IPS-NIHi7 (cell line): ENCODE measurements around the gene TCF4.
"Not testable (repeated sequence)": the region's sequence is repeated elsewhere in the genome, so short reads cannot be mapped to it uniquely, and the experiment has no call there.

Source experiments
- DNase-seq: peaks from one replicate; pipeline ENCODE4 v3.0.0; 2012; ENCODE audit warnings: mixed read lengths; ENCODE audit errors: extremely low spot score

TCF4 gene

DNA sequence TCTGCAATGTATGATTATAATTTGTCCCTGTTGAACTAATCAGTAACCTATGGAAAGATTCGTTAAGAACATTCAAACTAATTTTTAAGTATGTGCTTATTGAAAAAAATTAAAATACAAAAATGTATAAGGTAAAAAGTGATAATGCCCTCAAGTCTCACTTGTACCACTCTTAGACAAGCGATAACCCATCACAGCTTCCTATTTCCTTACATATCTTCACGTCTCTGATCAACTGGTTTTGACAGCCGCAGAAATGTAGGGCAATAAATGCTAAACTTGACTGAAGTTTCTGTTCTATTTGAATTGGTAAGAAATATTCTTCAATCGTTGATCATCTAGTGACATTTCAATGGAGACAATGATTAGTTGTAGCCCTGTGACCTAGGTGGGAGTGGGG lies 112.5 kb downstream of the TCF4 start:
- no peak for DNase-seq

DNA sequence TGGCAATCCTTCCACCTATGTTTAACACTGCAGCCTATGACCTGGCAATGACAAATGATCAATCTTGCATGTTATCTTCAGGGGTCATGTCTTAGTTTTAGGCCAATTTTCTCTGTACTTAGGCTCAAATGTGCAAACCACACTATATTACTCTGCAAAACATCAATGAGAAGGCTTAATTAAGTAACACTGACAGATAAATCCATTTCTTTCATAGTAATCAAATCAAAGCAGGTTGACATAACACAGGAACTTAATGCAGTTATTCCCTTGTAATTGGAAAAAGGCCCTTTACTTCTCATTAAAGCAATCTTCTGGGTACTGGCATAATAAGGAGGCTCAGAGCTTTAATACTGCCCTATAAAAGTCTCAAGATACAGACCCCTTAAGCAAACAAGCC lies 114.4 kb downstream of the TCF4 start:
- no peak for DNase-seq

DNA sequence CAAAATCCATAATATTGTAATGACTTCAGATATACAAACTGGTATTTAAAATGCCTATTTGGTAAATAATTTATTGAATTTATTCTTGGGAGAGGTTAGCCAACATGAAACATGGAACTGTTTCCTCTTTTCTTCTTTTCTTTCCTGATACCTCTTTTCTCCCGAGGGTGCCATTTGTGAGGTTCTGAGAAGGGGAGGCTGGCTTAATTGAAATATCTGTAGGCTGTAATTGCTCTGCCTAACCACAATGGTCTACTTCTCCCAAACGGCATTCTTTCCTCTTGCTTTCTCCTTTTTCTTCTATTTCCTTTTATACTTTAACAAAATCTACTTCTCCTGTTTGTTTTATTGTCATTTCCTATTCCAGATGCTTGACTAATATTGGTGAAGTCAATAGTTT lies 114.9 kb downstream of the TCF4 start:
- no peak for DNase-seq

DNA sequence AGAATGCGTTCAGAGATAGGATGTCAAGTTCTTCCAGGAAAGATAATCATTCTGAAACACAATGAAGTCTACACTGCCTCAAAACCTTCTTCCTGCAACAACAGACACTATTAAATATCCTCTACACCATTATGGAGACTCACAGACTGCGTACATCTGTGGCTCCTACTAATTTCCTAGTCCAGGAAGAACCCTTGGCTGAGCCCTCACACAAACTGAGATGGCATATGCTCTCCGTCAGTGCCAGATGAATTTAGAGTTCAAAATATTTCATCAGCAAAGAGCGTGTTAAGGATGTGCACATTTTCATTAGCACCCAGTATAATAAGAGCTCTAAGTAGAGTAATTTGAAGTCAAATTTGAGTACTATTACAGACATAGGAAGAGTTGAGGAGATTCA lies 117.2 kb downstream of the TCF4 start:
- no peak for DNase-seq

DNA sequence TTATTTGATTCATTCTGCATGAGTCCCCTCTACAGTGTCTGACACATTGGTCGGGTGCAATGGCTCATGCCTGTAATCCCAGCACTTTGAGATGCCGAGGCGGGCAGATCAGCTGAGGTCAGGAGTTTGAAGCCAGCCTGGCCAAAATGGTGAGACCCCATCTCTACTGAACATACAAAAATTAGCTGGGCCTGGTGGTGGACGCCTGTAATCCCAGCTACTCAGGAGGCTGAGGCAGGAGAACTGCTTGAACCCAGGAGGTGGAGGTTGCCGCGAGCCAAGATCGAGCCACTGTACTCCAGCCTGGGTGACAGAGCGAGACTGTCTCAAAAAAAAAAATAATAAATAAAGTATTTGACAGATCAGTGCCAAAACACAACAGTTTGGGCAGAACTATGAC lies 118.9 kb downstream of the TCF4 start:
- DNase-seq, result not testable (repeated sequence)

DNA sequence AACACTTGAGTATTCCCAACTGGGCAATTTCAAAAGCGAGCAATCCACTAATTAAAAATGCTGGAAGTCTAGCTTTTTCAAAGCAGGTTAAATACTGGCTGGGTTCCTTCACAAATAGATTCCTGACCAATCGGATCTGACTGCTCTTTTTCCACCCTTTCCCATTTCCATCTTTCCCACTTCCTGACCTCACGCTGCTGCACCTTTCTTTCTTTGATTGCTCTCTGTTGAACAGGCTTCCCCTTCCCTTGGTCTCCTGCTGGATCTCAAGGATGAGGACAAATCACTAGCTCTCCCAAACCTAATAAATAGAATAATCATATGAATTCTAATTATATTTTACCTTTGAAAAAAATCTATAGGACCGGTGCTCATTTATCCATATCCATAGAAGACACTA lies 121.2 kb downstream of the TCF4 start:
- no peak for DNase-seq

DNA sequence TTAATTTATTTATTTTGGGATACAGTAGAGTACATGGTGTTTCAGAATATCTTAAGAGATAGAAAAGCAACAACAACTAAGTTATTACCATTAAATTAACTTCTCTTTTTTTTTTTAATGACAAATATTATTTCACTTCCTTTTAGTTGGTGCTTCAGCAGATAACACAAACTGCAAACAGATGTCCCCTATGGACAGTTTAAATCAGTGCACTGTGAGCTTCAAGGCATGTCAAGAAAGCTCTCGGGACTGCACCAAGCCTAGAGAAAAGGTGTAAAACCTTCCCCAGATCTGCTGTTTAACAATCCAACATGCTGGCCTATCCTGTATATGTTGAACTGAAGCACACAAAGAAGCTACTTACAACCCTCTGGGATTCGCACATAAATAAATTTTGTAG lies 122.7 kb downstream of the TCF4 start:
- DNase-seq, result no peak

DNA sequence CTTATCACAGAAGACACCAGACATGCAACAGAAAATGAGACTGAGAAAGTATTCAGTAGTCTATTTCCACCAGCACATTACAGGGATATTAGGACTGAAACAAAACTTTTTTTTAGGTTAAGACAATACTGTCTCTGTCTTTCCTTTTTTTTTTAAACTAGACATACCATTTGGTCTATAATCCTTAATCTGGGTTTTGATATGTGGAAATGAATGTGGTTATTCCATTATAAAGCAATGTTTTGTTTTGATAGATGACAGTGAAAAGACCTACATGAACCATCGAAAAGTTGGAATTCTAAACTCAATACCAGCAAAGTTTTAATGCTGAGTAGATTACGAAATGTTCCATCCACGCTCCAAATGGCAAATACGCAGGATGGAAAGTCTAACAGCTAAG lies 123.4 kb downstream of the TCF4 start:
- no peak for DNase-seq

DNA sequence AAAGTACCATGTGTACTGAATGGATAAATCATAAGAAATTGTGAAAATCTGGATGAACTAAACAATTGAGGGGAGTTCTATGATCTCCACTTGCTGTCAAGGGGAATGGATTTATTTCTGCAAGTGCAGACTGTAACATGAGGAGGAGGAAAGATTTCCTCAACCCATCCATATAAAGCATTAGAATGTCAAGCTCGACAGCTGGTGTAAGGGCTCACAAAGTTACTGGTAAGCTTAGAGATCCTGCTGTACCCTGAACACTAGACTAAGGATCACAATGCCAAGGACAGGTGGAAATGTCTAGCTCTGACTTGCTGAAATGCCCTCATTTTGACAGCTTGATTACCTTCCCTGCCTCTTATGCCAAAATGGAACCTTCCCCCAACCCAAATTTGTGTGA lies 125.3 kb downstream of the TCF4 start:
- no peak for DNase-seq

DNA sequence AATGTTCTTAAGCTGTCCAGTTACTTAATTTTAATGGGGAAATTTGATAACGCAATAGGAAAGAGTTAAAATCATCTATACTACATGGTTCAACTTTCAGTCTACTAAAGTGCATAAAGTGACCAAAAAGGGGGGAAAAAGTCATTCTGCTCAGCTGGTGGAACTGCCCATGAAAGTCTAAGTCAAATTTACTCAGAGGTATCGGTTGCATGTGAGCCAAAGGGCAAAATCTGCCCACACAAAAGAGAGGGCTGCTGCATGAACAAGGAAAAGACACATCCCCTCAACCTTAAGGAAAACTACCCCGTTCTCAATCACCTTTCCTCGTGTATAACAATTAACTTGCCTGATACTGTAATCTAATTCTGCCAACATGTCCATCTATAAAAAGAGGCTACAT lies 126.1 kb downstream of the TCF4 start:
- no peak for DNase-seq

DNA sequence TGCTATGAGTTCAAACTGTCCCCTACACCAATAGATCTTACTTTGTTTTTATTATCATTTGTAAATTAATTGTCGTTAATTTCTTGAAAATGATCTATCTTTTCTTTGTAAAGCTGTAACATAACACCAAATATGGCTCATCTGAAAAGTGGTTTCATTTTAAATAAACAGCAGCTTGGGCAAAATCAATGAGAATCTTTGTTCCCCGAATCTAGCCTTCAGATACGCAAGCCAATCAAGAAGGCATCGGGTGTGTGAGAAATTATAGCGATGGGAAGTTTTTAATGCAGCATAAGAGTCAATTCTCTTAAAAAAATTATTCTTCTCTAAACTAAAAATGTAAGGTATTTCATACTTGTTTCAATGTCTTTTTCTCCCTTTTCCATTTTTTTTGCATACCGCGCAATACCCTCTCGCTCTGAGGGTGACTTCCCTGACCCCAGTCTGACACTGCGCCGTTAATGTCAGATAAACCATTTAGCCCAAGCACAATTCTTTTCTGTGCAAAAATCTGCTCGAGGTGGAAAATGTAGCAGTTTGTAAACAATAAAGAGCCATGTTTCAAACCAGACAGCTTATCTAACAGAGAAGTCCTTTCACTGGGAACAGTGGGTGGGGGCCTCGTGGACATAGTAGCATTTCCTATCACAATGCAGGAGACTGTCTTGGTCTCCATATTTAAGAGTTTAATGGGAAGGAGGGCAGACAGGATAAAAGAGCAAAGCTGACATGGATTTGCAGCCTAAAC lies 129.4 kb downstream of the TCF4 start:
- no peak for DNase-seq

DNA sequence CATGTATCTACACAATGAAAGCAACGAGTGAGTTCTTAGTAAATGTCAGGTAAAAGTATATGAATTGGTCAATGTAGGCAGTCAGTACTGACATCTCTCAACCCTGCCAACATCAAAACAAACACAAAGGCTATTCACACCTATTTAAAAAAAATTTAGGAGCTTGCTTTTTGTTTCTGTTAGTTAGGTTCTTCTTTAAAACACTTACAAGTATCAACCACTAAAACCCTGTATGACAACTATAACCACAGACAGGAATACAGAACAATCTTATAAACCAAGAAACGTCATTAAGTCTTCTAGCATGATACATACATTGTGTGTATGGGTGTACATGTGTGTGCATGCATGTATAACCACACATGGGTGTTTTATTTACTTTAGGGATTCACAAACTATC lies 131.0 kb downstream of the TCF4 start:
- no peak for DNase-seq

DNA sequence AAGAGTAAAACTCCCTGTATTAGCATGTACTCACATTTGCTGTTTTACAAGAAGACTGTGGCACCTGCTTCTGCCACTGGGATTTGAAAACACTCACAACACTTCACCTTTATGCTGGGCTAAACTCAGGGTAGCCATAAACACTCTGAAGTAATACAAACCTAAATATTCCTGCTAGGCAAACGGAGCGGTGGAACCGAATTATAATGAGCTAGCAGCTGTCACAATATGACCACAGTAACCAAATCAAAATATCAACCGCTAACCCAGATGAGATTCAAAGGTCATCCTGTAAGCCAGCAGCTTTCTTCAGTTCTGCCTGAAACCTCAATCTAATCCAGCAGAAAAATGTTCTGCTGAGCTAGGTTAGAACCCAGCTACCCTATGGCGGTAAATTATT lies 132.1 kb downstream of the TCF4 start:
- no peak for DNase-seq

DNA sequence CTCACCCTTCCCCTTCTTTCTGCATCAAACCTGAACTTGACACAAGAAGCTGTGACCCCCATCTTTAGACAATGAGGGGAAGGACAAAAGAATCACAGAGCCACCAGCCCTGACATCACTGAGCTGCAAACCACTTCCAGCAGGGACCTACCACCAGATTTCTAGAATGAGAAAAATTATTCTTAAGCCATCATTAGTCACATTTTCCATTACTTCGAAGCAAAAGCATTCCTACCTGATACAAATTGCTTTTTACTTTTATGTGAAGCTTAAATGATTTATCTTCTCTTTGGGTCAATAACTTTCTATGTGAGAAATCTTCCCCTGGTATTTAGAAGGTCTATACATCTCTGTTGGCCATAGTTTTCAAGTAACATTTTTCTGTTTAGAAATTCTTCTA lies 134.8 kb downstream of the TCF4 start:
- DNase-seq, result no peak

DNA sequence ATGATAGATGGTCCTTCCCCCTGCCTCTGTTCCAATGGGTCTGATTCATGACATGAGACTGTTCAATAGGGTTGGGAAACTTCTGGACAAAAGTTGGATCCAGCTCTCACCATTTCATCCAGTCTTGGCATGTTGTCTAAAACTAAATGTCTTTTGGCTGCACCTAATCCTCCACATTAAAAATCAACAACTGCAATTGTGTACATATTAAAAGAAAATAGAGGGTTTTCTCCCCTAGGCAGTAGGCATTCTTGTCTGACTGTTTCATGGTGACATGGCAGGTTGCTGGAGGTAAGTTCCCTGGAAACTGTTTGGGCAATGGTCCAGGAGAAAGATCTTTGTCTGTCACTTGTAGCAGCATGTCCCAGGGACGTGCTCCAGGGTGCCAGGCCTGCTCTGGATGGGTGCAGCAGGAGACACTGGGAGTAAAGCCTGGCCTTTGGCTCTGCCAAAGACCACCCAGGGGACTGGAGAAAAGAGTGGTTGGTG lies 135.8 kb downstream of the TCF4 start:
- no peak for DNase-seq

DNA sequence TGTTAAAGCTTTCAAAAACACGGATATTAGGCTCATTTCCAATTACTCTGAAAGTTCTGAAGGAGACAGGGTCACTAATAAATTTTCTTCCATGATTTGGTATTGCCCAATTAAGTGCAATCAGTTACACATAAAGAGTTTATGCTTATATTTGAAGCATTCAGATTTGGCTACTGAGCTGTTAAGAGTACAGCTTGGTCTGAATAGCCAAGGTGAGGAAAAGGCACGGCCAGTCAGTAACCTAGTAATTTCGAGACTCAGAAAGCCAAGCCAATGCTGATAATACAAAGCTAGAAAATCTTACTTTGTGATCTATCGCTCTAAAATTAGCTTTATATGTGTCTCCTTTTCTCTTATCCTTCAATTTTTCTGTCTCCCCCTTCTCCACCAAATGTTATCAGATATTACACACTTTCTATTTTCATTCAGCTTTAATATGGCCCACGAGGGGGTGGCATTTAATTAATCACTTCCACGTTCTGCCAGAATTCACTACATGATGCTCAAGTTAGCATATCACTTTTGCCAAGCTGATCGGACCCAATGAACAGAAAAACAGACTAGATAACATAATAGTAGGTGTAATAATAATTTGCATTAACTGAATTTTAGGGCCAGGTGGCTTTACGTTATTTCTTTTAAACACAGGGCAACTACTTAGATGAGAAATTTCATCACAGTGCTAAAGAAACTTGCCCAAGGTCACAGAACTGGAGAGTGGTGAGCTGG lies 138.4 kb downstream of the TCF4 start:
- no peak for DNase-seq

DNA sequence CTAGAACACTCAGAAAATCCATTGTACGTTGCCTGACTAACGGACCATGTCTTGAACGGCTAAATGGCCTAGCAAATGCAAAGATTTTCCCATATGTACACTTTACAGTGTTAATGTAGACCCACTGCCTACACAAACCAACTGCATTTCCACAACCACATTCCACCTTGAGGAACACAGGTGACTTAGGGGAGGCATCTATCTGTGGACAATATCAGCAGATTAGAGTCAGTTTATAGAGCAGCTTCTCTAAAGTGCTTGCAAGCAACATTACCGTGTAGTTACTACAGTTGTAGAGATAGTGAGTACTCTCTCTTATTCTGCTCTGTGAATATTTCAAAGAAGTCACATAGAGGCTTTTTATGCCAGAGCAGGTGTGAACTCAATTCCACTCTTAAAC lies 139.6 kb downstream of the TCF4 start:
- DNase-seq, result no peak

DNA sequence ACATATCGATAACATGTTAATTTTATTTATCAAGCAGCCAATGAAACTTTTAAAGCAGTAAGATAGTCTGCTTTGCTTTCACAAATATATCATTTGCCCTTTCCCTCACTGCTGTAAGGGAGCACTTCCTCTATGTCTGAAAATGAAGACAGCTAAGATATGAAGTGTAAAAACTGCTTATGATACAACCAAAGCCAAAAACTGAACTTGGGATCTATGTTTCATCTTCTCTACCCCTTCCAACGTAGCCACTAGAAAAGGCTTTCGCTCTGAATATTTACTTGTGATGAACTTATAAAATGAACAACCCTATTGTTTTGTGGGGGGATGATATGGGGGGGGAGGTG lies 140.3 kb downstream of the TCF4 start:
- DNase-seq, result no peak

DNA sequence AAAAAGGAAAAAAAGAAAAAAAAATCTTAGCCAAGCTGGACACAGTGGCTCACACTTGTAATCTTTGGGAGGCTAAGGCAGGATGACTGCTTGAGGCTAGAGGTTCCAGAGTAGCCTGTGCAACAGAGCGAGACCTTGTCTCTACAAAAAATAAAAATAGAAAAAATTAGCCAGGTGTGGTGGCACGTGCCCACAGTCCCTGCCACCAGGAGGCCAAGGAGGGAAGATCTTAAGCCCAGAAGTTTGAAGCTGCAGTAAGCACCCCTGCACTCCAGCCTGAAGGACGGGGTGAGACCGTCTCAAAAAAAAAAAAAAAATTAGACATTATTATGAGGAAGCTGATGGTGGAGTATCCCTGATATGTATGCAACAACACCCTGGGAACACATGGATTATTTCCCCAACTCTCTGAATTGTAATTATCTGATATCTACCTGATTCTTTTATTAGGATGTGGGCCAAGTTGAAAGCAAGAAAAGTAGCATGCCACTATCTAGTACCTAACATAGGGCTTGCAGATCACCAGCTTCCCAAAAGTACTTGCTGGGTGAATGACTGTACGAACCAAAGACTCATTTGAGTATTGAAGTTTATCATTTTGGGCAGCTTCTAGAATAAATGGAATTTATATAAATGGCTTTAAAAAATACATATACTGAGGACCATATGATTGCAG lies 140.9 kb downstream of the TCF4 start:
- DNase-seq, result no peak

DNA sequence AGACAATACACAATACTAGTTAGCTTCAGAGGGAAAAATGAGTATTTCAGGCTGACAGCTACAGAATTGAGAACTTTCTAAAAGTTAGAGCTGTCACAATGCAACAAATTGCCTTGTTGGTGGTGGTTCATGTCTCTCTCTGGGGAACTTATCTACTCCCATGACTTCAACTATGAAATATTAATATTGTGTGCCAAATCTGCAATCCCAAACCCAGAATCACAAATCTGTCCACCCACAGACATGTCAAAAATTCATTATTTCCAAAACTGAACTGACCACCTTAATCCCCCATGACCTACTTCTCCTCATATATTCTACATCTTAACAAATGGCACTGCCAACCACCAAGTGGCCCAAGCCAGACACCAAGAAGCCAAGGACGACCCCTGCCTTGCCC lies 143.5 kb downstream of the TCF4 start:
- no peak for DNase-seq

DNA sequence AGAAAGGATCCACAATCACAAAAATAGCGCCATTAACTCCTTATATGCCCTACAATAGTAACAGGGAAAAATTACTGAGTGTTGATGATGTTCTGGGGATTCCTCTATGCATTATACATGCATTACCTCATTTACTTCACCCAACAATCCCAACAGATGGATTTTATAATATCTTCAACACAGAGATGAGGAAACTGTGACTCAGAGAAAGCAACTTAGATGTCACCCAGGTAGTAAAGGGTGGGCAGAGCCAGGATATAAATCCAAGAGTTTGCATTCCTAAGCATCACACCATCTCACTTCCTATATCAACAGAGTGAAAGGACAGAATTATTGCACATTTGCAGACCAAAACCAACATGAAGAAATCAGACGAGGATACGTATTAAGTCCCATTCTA lies 144.2 kb downstream of the TCF4 start:
- no peak for DNase-seq

DNA sequence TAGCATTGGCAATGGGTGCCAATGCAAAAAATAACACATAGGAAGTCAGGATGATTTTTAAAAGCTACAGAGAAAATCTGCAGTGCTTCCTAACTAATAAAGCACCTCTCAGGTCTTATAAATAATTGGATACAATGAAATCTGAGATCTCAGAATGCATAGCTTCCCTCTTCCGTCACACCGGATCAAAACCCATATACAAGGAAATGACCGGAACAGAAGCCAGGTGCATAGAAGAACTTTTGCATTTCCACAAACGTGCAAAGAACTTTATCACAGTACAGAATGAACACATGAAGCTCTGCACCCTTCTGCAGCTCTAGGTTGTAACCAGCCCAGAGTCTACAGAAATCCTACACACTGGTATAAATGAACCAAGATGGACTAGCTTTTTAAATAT lies 145.4 kb downstream of the TCF4 start:
- no peak for DNase-seq

DNA sequence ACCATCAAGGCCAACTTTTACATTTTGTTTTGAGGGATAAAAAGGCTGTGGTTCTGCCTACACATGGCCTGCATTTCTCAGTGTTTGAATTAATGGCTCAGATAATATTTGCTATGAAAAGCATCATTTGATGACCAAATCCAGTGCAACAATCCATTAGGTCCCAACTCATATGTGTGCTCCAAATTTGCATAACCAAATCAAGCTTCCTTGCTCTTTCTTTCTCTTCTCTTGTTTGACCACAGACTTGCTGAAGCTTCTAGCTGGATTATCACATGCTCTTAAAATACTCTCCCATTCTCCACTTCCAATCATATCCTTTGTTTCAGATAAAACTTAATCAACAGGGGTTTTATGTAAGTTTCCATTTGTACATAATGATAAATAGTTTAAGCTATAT lies 147.0 kb downstream of the TCF4 start:
- no peak for DNase-seq
